Common myeloid progenitor, CD34-positive (primary cell): ENCODE measurements around the gene PKN2.

Source experiments
- CTCF ChIA-PET: fragments of 350-600 bp; sonication (Branson Sonifier 250); formaldehyde crosslinking; loops from one replicate; lab custom pipeline; 2021; ENCODE audit warnings: antibody characterized with exemption; lab: Charles Lee
- POLR2A ChIA-PET: fragments of 350-600 bp; sonication (Branson Sonifier 250); formaldehyde crosslinking; loops from one replicate; lab custom pipeline; 2021; ENCODE audit warnings: antibody characterized with exemption; lab: Charles Lee
- DNase-seq, 3 donors: peaks; one replicate each; pipeline versions ENCODE4 v3.0.0 to v3.0.0-alpha.2; 2013
- H3K27ac ChIP-seq, 2 experiments: 1 replicate in 1 of 2; 2 replicates in 1 of 2; pipeline ENCODE4 v1.7.0; 2013; ENCODE audit warnings: inconsistent platforms in 2 of 2, low read length in 2 of 2, mild to moderate bottlenecking in 2 of 2, low read depth in 1 of 2, moderate library complexity in 1 of 2; ENCODE audit not compliant: severe bottlenecking in 2 of 2, insufficient read depth in 1 of 2, poor library complexity in 1 of 2
- H3K27me3 ChIP-seq, 5 experiments: replicated peaks in 2 of 5; 1 replicate in 3 of 5; 2 replicates in 2 of 5; pipeline versions ENCODE4 v1.6.1 to v1.7.0; 2013; ENCODE audit warnings: low read length in 4 of 5, mild to moderate bottlenecking in 2 of 5, moderate library complexity in 2 of 5, inconsistent platforms in 1 of 5; ENCODE audit not compliant: insufficient read depth in 5 of 5, control insufficient read depth in 4 of 5
- H3K36me3 ChIP-seq, 4 experiments: 1 replicate in 2 of 4; 2 replicates in 2 of 4; pipeline versions ENCODE4 v1.6.1 to v1.7.0; 2013; ENCODE audit warnings: low read length in 3 of 4, control low read depth in 1 of 4, mild to moderate bottlenecking in 1 of 4; ENCODE audit not compliant: control insufficient read depth in 4 of 4, insufficient read depth in 4 of 4
- H3K4me1 ChIP-seq, 4 experiments: 1 replicate in 3 of 4; 2 replicates in 1 of 4; pipeline versions ENCODE4 v1.6.1 to v1.7.1; 2013; ENCODE audit warnings: low read length in 3 of 4, mild to moderate bottlenecking in 3 of 4, control low read depth in 1 of 4, inconsistent platforms in 1 of 4, moderate library complexity in 1 of 4; ENCODE audit not compliant: control insufficient read depth in 4 of 4, insufficient read depth in 4 of 4; ENCODE audit errors: control extremely low read depth in 1 of 4
- H3K4me3 ChIP-seq, 7 experiments: 1 replicate in 4 of 7; 2 replicates in 3 of 7; pipeline versions ENCODE4 v1.5.1 to v1.7.0; 2013; ENCODE audit warnings: mild to moderate bottlenecking in 7 of 7, low read length in 6 of 7, moderate library complexity in 6 of 7, inconsistent platforms in 2 of 7, low read depth in 2 of 7, control low read depth in 1 of 7; ENCODE audit not compliant: insufficient read depth in 4 of 7, control insufficient read depth in 1 of 7; ENCODE audit errors: extremely low read depth in 1 of 7
- H3K9me3 ChIP-seq, 5 experiments: 1 replicate in 4 of 5; 2 replicates in 1 of 5; pipeline versions ENCODE4 v1.6.1 to v1.7.1; 2013; ENCODE audit warnings: low read length in 4 of 5, mild to moderate bottlenecking in 2 of 5, inconsistent platforms in 1 of 5, low read depth in 1 of 5, moderate library complexity in 1 of 5; ENCODE audit not compliant: control insufficient read depth in 4 of 5, insufficient read depth in 2 of 5; ENCODE audit errors: control extremely low read depth in 1 of 5
- WGBS: methylation state at CpG from one replicate; pipeline ENCODE4 v1.1.5; 2013; ENCODE audit not compliant: insufficient coverage; 5-methylcytosine and 5-hydroxymethylcytosine counted together

PKN2 gene

GRCh38 chr1:88729297-88729696 is 45.2 kb downstream of the PKN2 start:
- H3K4me1 ChIP-seq = peaks cover 5 to 12% (median 11%) of the 10 kb centered on the region in 4 experiments
- no peak for DNase-seq
- no peak overlapping the region for H3K27ac ChIP-seq
- no peaks in the 10 kb centered on the region for H3K27me3 ChIP-seq
- peaks cover 0 to 6% (median 3%) of the 10 kb centered on the region in 5 experiments for H3K9me3 ChIP-seq
- ChIA-PET CTCF (interaction anchor here (1.8 kb wide), 1 partner anchor 45 kb away, joined by 4 read pairs; the partner anchor contains the start of gene PKN2), POLR2A (interaction anchor here (0.6 kb wide), 1 partner anchor 119 kb away, joined by 4 read pairs; no protein-coding TSS in a partner anchor)
- 100% methylated on average over 2 of the region's 2 CpGs for WGBS
- H3K4me3 ChIP-seq = no peak overlapping the region
- peaks cover 1 to 7% (median 5%) of the 10 kb centered on the region in 4 experiments for H3K36me3 ChIP-seq

GRCh38 chr1:88730132-88730675 is 46.1 kb downstream of the PKN2 start:
- ChIA-PET CTCF (no interaction called here), POLR2A (interaction anchor here (0.6 kb wide), 1 partner anchor 119 kb away, joined by 4 read pairs; no protein-coding TSS in a partner anchor)
- no peak overlapping the region for H3K4me3 ChIP-seq
- WGBS = no CpG with 5 or more reads among the region's 4 CpGs
- H3K4me1 ChIP-seq = peaks cover 5 to 12% (median 11%) of the 10 kb centered on the region in 4 experiments
- peaks cover 3 to 12% (median 7%) of the 10 kb centered on the region in 5 experiments for H3K9me3 ChIP-seq
- no peak overlapping the region for H3K27ac ChIP-seq
- no peaks in the 10 kb centered on the region for H3K27me3 ChIP-seq
- peaks cover 2 to 9% (median 5%) of the 10 kb centered on the region in 4 experiments for H3K36me3 ChIP-seq
- peak in 2 of 3 donors; percentile 57 to 64 for DNase-seq

- 95% methylated on average over 2 of the region's 2 CpGs for WGBS
- Histone ChIP-seq H3K27ac (peak overlapping the region; percentile 53 to 62), H3K27me3 (no peaks in the 10 kb centered on the region), H3K4me3 (peak overlapping the region in 1 of 7 experiments; percentile 3), H3K4me1 (peaks cover 5 to 12% (median 11%) of the 10 kb centered on the region in 4 experiments), H3K9me3 (peaks cover 4 to 18% (median 12%) of the 10 kb centered on the region in 5 experiments), H3K36me3 (peaks cover 2 to 10% (median 6%) of the 10 kb centered on the region in 4 experiments)
- ChIA-PET POLR2A (no interaction called here), CTCF (interaction anchor here (0.6 to 1.0 kb wide), 2 partner anchors 16 to 72 kb away, joined by 3 read pairs; no protein-coding TSS in a partner anchor)
- no peak for DNase-seq
Observed at GRCh38 chr1:88730995-88731394, 46.9 kb downstream of the PKN2 start.

DNA sequence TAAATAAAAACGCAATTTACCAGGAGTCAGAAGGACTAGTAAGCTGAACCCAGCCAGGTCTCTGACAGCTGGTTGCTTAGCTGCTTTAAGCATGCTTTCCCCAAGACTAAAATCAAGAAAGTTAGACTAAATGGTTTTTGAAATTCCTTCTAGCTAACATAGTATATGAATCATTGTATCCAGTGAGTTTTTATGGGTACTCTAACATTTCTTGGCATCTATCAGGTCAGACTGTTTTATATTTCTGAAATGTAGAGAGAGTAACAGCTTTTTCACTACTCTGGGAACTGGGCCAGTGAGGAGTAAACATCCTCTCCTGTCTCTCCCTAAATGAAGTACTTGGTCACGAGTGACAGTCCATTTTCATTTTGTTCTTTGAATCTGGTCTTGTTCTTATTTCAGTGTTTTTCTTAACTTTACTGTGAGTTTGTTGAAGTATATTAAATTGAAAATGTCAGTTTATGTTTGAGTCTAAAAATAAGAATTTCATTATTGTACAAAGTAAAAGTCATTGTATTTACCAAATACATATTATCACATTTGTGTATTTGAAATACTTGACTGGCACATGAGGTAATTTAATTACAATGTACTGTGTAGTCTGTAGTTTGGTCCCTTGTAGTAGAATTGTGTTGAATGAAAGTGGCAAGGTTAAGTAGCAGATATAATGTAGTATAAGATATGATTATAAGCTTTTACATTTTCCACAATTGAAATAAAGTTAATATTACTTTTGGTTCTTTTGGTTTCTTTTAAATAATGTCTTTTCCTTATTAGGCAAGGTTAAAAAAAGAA is 47.6 kb downstream of the PKN2 start:
- Histone ChIP-seq H3K4me1 (peaks cover 3 to 12% (median 10%) of the 10 kb centered on the region in 4 experiments), H3K4me3 (peak overlapping the region in 2 of 7 experiments; percentile 3 to 20), H3K9me3 (peaks cover 6 to 23% (median 12%) of the 10 kb centered on the region in 5 experiments), H3K27ac (peak overlapping the region; percentile 53 to 62), H3K36me3 (peaks cover 2 to 13% (median 8%) of the 10 kb centered on the region in 4 experiments), H3K27me3 (no peaks in the 10 kb centered on the region)
- 48% methylated on average over 2 of the region's 2 CpGs for WGBS
- ChIA-PET POLR2A (no interaction called here), CTCF (interaction anchor here (1.0 kb wide), 1 partner anchor 17 kb away, joined by 3 read pairs; no protein-coding TSS in a partner anchor)
- DNase-seq = peak in 1 of 3 donors; percentile 37

GRCh38 chr1:88735382-88735781 is 51.3 kb downstream of the PKN2 start:
- Histone ChIP-seq H3K27ac (no peak overlapping the region), H3K4me1 (peaks cover 0 to 9% (median 6%) of the 10 kb centered on the region in 4 experiments), H3K4me3 (no peak overlapping the region), H3K36me3 (peaks cover 7 to 19% (median 16%) of the 10 kb centered on the region in 4 experiments), H3K27me3 (no peaks in the 10 kb centered on the region), H3K9me3 (peaks cover 8 to 28% (median 14%) of the 10 kb centered on the region in 5 experiments)
- ChIA-PET CTCF (interaction anchor here (0.7 to 1.7 kb wide), 2 partner anchors 15 to 16 kb away, joined by 3 to 6 read pairs; no protein-coding TSS in a partner anchor), POLR2A (no interaction called here)
- peak in 2 of 3 donors; percentile 39 to 51 for DNase-seq

DNA sequence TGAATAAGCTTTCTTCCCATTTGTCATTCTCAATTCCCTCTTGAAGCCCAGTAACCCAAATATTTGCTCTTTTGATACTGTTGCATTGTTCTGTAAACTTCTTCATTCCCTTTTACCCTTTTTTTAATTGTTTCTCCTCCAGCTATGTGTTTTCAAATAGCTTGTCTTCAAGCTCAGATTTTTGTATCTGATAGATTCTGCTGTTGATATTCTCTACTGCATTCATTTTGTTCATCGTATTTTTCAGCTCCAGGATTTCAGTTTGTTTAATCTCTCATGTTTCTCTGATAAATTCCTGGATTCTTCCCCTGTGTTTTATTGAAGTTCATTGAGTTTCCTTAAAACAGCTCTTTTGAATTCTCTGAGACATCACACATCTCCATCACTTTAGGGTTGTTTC is 51.8 kb downstream of the PKN2 start:
- H3K27ac ChIP-seq = no peak overlapping the region
- WGBS = no CpG with 5 or more reads among the region's 1 CpG
- no peak overlapping the region for H3K4me3 ChIP-seq
- H3K4me1 ChIP-seq = peaks cover 0 to 8% (median 5%) of the 10 kb centered on the region in 4 experiments
- CTCF ChIA-PET = interaction anchor here (0.9 to 1.7 kb wide), 2 partner anchors 15 to 34 kb away, joined by 3 to 6 read pairs; no protein-coding TSS in a partner anchor
- POLR2A ChIA-PET = no interaction called here
- peak in 1 of 3 donors; percentile 21 for DNase-seq
- peaks cover 8 to 28% (median 14%) of the 10 kb centered on the region in 5 experiments for H3K9me3 ChIP-seq
- no peaks in the 10 kb centered on the region for H3K27me3 ChIP-seq
- H3K36me3 ChIP-seq = peaks cover 7 to 19% (median 16%) of the 10 kb centered on the region in 4 experiments
